Suprapubic skin (tissue), 4 donors: ENCODE results near the gene MAP2K6. TPM values are rescaled to one million over a fixed set of nuclear protein-coding genes. Genes with fewer than 3 reads are reported as not detected.

Experiments
- DNase-seq, 2 donors: peaks; one replicate each; pipeline ENCODE4 v3.0.0-alpha.2; 2019; ENCODE audit warnings: low spot score in 2 of 2
- H3K27ac ChIP-seq: fragments of 200-600 bp; sonication (generic); one replicate; pipeline ENCODE4 v1.5.1; 2019
- H3K27me3 ChIP-seq: fragments of 200-600 bp; sonication (generic); one replicate; pipeline ENCODE4 v1.5.1; 2019
- H3K36me3 ChIP-seq: fragments of 200-600 bp; sonication (generic); one replicate; pipeline ENCODE4 v1.5.1; 2019
- H3K4me1 ChIP-seq: fragments of 200-600 bp; sonication (generic); one replicate; pipeline ENCODE4 v1.5.1; 2019
- H3K4me3 ChIP-seq: fragments of 200-600 bp; sonication (generic); one replicate; pipeline ENCODE4 v1.5.1; 2019; ENCODE audit warnings: mild to moderate bottlenecking
- H3K9me3 ChIP-seq: fragments of 200-600 bp; sonication (generic); one replicate; pipeline ENCODE4 v1.5.1; 2019
- EP300 ChIP-seq: sonication (generic); formaldehyde crosslinking; IDR thresholded peaks from one replicate; pipeline ENCODE4 v1.6.1; 2017; ENCODE audit warnings: antibody characterized with exemption
- POLR2A ChIP-seq, 2 donors: fragments of 450-650 bp; IDR thresholded peaks; one replicate each; pipeline ENCODE4 v1.6.1; 2017; ENCODE audit warnings: antibody characterized with exemption in 2 of 2, mild to moderate bottlenecking in 2 of 2, moderate library complexity in 2 of 2
- POLR2AphosphoS5 ChIP-seq, 3 donors: sonication (generic); formaldehyde crosslinking; IDR thresholded peaks; one replicate each; pipeline ENCODE4 v1.6.1; 2017; ENCODE audit warnings: antibody characterized with exemption in 3 of 3
- WGBS: methylation state at CpG from one replicate; pipeline ENCODE4 v1.1.5; 2018; 5-methylcytosine and 5-hydroxymethylcytosine counted together
- total RNA-seq, 4 donors: library from RNA; depleted of rRNA; stranded (reverse); fragments of >200 nt; gene quantifications; one replicate each; pipeline ENCODE4 v1.1.0, GENCODE V29; 2016
- TF ChIP-seq, protein P1 (sequence below), 2 donors: fragments of 200-600 bp in 1 of 2; fragments of 450-650 bp in 1 of 2; sonication (generic) in 1 of 2; IDR thresholded peaks; one replicate each; pipeline ENCODE4 v1.5.1; 2016 to 2019; ENCODE audit warnings: antibody characterized with exemption in 2 of 2, mild to moderate bottlenecking in 1 of 2, moderate library complexity in 1 of 2

The MAP2K6 gene
- total RNA-seq, 4 donors from 2014 or later, result 2.4 to 6.3 (median 3.9) TPM

DNA sequence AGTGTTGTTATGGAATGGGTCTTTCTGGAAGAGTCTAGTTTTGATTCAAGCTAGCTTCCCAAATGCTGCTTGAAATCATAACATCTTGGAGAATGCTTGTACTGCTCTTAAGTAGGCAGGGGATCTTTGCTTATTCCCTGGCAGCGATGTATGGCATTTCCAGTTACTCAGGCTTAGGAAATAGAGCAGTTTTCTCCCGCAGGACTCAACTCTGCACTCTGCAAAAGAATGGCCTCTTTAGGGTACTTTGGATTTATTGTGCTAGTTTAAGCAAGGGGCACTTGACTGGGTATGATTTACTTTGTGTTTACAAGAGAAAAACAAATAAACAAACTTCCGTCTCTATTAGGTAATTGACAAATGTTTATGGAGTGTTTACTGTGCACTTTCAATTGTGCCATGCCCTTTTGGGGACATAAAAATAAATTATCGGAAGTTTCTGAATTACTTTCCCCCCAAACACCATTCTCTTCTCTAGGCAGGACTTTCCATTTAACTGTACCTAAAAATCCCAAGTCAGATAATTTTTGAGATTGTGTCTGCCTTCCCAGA lies 164.0 kb downstream of the MAP2K6 start:
- H3K4me3 ChIP-seq, result no peak overlapping the region
- H3K27ac ChIP-seq, result no peak overlapping the region
- peaks cover 5% of the 10 kb centered on the region for H3K4me1 ChIP-seq
- H3K27me3 ChIP-seq, result peaks cover 4% of the 10 kb centered on the region
- H3K9me3 ChIP-seq, result no peaks in the 10 kb centered on the region
- H3K36me3 ChIP-seq, result no peaks in the 10 kb centered on the region
- WGBS, result 75% methylated on average over 4 of the region's 4 CpGs
- TF ChIP-seq POLR2AphosphoS5 (IDR thresholded peaks at IDR 0.05) (no peak), EP300 (no peak), POLR2A (IDR thresholded peaks at IDR 0.05) (no peak)
- TF ChIP-seq, protein P1, sequence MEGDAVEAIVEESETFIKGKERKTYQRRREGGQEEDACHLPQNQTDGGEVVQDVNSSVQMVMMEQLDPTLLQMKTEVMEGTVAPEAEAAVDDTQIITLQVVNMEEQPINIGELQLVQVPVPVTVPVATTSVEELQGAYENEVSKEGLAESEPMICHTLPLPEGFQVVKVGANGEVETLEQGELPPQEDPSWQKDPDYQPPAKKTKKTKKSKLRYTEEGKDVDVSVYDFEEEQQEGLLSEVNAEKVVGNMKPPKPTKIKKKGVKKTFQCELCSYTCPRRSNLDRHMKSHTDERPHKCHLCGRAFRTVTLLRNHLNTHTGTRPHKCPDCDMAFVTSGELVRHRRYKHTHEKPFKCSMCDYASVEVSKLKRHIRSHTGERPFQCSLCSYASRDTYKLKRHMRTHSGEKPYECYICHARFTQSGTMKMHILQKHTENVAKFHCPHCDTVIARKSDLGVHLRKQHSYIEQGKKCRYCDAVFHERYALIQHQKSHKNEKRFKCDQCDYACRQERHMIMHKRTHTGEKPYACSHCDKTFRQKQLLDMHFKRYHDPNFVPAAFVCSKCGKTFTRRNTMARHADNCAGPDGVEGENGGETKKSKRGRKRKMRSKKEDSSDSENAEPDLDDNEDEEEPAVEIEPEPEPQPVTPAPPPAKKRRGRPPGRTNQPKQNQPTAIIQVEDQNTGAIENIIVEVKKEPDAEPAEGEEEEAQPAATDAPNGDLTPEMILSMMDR (IDR thresholded peaks at IDR 0.05), result no peak
- no peak for DNase-seq

DNA sequence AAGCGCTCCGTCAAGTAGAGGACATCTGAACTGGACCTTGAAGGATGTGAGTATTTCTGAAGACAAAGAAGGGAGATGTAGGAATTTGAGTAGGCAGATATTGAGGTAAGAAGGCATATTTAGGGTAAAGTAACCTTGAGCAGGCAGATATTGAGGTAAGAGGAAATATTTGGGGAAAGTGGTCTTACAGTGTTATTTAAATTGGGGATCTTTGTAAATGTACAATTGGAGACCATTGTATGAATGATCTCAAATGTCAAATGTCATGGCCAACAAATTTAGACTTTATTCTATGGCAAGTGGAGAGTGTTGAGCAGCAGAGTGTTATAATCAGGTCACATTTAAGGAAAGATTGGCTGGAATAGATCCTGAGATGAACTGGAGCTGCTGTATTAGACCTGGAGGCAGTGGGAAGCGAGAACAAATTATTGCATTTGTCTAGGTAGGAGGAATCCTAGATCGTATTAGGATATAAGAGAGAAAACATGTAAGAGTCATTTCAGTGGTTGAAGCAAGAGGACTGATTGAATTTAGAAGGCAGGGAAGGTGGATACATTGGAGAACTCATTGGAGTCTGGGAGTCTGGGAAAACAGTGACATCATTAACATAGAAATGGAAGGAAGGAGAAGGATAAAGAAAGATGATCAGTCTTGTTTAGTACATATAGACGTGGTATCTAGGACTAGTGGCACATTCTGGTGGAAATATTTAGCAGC lies 165.6 kb downstream of the MAP2K6 start:
- no peaks in the 10 kb centered on the region for H3K9me3 ChIP-seq
- no peaks in the 10 kb centered on the region for H3K4me1 ChIP-seq
- peaks cover 4% of the 10 kb centered on the region for H3K27me3 ChIP-seq
- WGBS, result 86% methylated on average over 5 of the region's 5 CpGs
- no peak for TF ChIP-seq POLR2A (IDR thresholded peaks at IDR 0.05)
- TF ChIP-seq EP300, result no peak
- no peak for TF ChIP-seq POLR2AphosphoS5 (IDR thresholded peaks at IDR 0.05)
- TF ChIP-seq, protein P1 (IDR thresholded peaks at IDR 0.05), result no peak
- H3K4me3 ChIP-seq, result no peak overlapping the region
- no peak overlapping the region for H3K27ac ChIP-seq
- no peaks in the 10 kb centered on the region for H3K36me3 ChIP-seq
- no peak for DNase-seq

DNA sequence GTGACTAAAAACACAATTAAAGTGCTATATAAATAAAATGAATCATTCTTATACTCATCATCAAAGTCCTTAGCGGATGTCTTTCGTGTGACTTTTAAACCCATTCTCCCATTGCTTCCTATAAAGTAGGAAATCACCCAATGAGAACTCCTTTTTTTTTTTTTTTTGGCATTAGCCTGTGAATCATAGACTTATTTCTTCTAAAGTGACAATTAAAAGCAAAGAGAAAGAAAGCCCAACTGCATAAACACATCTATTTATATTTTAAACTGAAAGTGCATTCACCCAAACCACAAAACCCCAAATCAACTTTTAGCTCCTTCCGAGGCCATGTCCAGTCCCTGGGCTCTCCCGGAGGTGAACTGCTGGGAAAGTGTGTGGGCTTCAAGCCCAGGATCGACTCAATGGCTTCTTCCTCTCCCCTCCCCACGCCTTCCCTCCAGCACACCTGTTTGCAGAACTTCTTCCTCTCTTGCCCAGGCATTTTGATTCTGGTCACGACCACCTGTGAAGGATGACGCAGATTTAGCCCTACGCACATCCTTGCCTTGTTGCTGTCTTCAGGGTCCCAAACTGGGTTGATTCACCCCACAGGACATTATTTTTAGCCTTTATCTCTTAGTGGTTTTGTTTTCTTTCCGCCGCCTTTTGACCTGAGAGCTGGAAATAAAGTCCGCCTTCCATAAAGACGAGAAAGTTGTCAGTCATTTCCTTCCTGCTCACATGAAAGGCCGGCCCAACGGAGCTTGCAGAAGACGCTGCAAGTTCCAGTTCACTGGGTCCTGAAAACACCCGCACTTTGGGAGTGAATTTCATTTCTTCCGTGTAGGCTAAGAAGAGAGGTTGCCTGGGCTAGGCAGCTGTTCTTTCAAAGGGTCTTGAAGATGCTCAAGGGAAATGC lies 166.8 kb downstream of the MAP2K6 start:
- Histone ChIP-seq H3K9me3 (no peaks in the 10 kb centered on the region), H3K4me1 (no peaks in the 10 kb centered on the region), H3K36me3 (no peaks in the 10 kb centered on the region), H3K27ac (no peak overlapping the region), H3K27me3 (peaks cover 4% of the 10 kb centered on the region), H3K4me3 (peak overlapping the region; percentile 18)
- TF ChIP-seq POLR2A (IDR thresholded peaks at IDR 0.05) (no peak), POLR2AphosphoS5 (IDR thresholded peaks at IDR 0.05) (no peak), EP300 (no peak)
- TF ChIP-seq, protein P1 (IDR thresholded peaks at IDR 0.05), result no peak
- WGBS, result 46% methylated on average over 18 of the region's 18 CpGs
- no peak for DNase-seq

DNA sequence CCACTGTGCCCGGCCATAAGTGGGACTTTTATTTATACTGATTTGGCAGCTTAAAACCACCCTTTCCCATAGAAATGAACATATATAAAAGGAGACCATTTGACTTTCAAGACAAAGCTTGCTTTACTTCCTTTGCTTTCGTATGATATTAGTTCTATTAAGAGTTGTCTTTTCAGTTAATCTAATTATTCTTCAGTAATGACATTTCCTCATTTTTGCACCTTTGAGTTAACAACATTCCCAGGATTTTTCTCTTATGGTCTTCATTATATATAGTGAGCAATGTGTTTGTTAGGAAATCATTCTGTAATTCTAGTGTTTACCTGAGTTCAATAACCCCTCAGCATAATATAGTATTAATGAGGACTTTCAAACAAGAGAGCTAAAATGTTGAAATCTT lies 173.8 kb downstream of the MAP2K6 start:
- H3K4me1 ChIP-seq, result no peaks in the 10 kb centered on the region
- H3K27me3 ChIP-seq, result no peaks in the 10 kb centered on the region
- no peaks in the 10 kb centered on the region for H3K36me3 ChIP-seq
- no peak overlapping the region for H3K4me3 ChIP-seq
- H3K9me3 ChIP-seq, result no peaks in the 10 kb centered on the region
- 50% methylated on average over 2 of the region's 2 CpGs for WGBS
- no peak for TF ChIP-seq POLR2AphosphoS5 (IDR thresholded peaks at IDR 0.05)
- TF ChIP-seq, protein P1 (IDR thresholded peaks at IDR 0.05), result no peak
- TF ChIP-seq EP300, result no peak
- TF ChIP-seq POLR2A (IDR thresholded peaks at IDR 0.05), result no peak
- H3K27ac ChIP-seq, result no peak overlapping the region
- no peak for DNase-seq

DNA sequence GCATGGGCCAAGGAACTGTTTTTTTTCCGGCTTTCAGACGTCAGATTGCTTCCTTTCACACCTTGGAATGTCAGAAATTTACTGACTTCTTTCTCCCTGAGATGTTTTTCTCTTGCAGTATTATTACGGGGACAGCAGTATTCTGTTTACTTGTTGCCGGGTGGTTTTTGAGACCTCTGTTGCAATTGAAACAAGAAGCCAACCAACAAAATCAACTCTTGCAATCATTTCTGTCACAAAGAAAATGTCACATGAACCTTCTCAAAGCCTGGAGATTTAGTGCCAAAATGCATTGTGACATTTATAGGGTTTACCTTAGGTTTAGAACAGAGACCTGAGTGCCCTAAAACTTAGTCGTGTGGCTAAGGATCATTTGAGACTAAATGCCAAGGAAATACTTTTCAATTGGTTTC lies 174.3 kb downstream of the MAP2K6 start:
- H3K27me3 ChIP-seq, result no peaks in the 10 kb centered on the region
- no peak for TF ChIP-seq POLR2A (IDR thresholded peaks at IDR 0.05)
- TF ChIP-seq, protein P1 (IDR thresholded peaks at IDR 0.05), result no peak
- no peak for TF ChIP-seq EP300
- no peak for TF ChIP-seq POLR2AphosphoS5 (IDR thresholded peaks at IDR 0.05)
- H3K27ac ChIP-seq, result no peak overlapping the region
- no peak overlapping the region for H3K4me3 ChIP-seq
- no peaks in the 10 kb centered on the region for H3K36me3 ChIP-seq
- DNase-seq, result no peak
- H3K4me1 ChIP-seq, result no peaks in the 10 kb centered on the region
- no peaks in the 10 kb centered on the region for H3K9me3 ChIP-seq
- WGBS, result 67% methylated on average over 5 of the region's 5 CpGs
